Neutrophil (primary cell): ENCODE measurements around the gene SIAH3.
"Not testable (repeated sequence)": the region's sequence is repeated elsewhere in the genome, so short reads cannot be mapped to it uniquely, and the experiment has no call there.

Experiments
- H3K27ac ChIP-seq: fragments of 200-600 bp; sonication (generic); 2 replicates; pipeline ENCODE4 v1.5.1; 2016; ENCODE audit warnings: mild to moderate bottlenecking, moderate library complexity
- H3K27me3 ChIP-seq: fragments of 200-600 bp; sonication (generic); 2 replicates; pipeline ENCODE4 v1.6.0; 2016; ENCODE audit warnings: mild to moderate bottlenecking
- H3K36me3 ChIP-seq: fragments of 200-600 bp; sonication (generic); 2 replicates; pipeline ENCODE4 v1.5.1; 2017
- H3K4me1 ChIP-seq, 2 experiments: fragments of 200-600 bp in 1 of 2; sonication (generic) in 1 of 2; 1 replicate in 1 of 2; 2 replicates in 1 of 2; pipeline versions ENCODE4 v1.5.1 to v1.6.1; 2013 to 2016; ENCODE audit warnings: low read depth in 1 of 2, low read length in 1 of 2, mild to moderate bottlenecking in 1 of 2, moderate library complexity in 1 of 2; ENCODE audit not compliant: control insufficient read depth in 1 of 2, insufficient read depth in 1 of 2
- H3K4me3 ChIP-seq, 2 experiments: fragments of 200-600 bp in 1 of 2; sonication (generic) in 1 of 2; 1 replicate in 1 of 2; 2 replicates in 1 of 2; pipeline ENCODE4 v1.5.1; 2013 to 2016; ENCODE audit warnings: low read depth in 1 of 2, low read length in 1 of 2, mild to moderate bottlenecking in 1 of 2, moderate library complexity in 1 of 2
- H3K9me3 ChIP-seq: fragments of 200-600 bp; sonication (generic); 2 replicates; pipeline ENCODE4 v1.5.1; 2016
- TF ChIP-seq, protein P1 (sequence below): fragments of 200-600 bp; sonication (generic); IDR thresholded peaks from 2 replicates; pipeline ENCODE4 v1.5.1; 2016; ENCODE audit warnings: antibody characterized with exemption

Gene SIAH3

DNA sequence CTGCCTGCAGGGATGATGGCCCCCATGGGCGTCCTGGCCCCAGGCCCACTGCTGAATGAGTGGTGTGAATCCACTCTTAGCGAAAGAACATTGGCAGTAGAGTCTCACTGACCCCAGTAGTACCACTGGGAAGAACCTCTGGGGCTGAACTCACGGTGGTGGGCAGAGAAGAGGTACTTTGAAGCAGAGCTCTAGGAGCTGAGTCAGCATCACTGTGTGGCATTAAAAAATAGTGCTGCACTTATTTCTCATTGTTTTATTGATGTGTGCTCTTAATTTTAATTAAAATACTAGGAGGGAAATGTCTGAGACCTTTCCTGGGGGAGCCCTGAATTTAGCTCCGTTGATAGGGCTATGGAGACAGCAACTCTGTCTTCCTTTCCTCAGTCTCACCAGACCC is 88.1 kb downstream of the SIAH3 start:
- no peak overlapping the region for H3K27ac ChIP-seq
- no peaks in the 10 kb centered on the region for H3K36me3 ChIP-seq
- TF ChIP-seq, protein P1, sequence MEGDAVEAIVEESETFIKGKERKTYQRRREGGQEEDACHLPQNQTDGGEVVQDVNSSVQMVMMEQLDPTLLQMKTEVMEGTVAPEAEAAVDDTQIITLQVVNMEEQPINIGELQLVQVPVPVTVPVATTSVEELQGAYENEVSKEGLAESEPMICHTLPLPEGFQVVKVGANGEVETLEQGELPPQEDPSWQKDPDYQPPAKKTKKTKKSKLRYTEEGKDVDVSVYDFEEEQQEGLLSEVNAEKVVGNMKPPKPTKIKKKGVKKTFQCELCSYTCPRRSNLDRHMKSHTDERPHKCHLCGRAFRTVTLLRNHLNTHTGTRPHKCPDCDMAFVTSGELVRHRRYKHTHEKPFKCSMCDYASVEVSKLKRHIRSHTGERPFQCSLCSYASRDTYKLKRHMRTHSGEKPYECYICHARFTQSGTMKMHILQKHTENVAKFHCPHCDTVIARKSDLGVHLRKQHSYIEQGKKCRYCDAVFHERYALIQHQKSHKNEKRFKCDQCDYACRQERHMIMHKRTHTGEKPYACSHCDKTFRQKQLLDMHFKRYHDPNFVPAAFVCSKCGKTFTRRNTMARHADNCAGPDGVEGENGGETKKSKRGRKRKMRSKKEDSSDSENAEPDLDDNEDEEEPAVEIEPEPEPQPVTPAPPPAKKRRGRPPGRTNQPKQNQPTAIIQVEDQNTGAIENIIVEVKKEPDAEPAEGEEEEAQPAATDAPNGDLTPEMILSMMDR, result no peak
- no peaks in the 10 kb centered on the region for H3K9me3 ChIP-seq
- no peaks in the 10 kb centered on the region for H3K4me1 ChIP-seq
- no peak overlapping the region for H3K4me3 ChIP-seq
- peaks cover 72% of the 10 kb centered on the region for H3K27me3 ChIP-seq

DNA sequence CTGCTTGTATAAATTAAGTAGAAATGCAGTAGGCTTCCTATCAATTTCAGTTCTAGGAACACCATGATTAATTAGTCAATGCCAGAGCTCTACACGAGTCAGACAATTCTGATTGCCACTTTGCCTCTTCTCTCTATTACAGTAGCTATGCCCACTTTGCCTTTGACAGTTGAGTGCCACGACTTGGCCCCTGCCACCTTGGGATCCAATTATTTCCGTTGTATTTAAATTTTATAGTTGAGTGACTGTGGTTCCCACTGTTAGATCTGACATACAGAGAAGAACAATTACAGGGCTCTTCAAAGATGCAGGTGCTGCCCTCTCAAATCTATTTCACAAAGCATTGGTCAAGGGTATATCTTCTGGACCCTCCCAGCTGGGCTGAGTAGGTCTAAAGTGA is 94.0 kb downstream of the SIAH3 start:
- H3K27ac ChIP-seq, H3K9me3 ChIP-seq, H3K36me3 ChIP-seq, H3K4me1 ChIP-seq, H3K4me3 ChIP-seq: not testable (repeated sequence)
- peaks cover 15% of the 10 kb centered on the region for H3K27me3 ChIP-seq

DNA sequence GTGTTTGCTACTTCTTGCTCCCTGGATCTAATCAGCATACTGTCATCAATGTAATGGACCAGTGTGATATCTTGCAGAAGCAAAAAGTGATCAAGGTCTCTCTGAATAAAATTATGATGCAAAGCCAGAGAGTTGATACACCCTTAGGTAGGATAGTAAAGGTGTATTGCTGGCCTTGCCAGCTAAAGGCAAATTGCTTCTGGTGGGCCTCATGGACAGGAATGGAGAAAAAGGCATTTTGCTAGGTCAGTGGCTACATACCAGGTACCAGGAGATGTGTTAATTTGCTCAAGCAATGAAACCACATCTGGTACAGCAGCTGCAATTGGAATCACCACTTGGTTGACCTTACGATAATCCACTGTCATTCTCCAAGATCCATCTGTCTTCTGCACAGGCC is 95.1 kb downstream of the SIAH3 start:
- H3K27me3 ChIP-seq, H3K4me1 ChIP-seq, H3K27ac ChIP-seq, H3K4me3 ChIP-seq, H3K36me3 ChIP-seq, H3K9me3 ChIP-seq: not testable (repeated sequence)

DNA sequence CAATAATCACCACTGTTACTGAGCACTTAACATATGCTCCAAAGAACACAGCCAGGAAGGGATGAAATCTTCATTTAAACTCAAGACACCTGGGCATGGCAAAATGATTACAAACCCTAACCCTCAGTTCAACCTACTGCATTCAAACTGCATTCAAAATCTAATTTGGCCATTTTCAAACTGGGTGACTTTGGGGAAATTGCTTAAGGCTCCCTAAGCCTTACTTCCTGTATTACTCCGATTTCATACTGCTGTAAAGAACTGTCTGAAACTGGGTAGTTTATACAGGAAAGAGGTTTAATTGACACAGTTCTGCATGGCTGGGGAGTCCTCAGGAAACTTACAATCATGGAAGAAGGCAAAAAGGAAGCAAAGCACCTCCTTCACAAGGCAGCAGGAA is 99.0 kb downstream of the SIAH3 start:
- H3K9me3 ChIP-seq, result no peaks in the 10 kb centered on the region
- H3K4me3 ChIP-seq, result no peak overlapping the region
- peaks cover 0 to 4% of the 10 kb centered on the region in 2 experiments for H3K4me1 ChIP-seq
- no peak overlapping the region for H3K27ac ChIP-seq
- peaks cover 6% of the 10 kb centered on the region for H3K27me3 ChIP-seq
- TF ChIP-seq, protein P1, result no peak
- H3K36me3 ChIP-seq, result no peaks in the 10 kb centered on the region

- TF ChIP-seq, protein P1, result no peak
- H3K27ac ChIP-seq, result no peak overlapping the region
- peaks cover 6% of the 10 kb centered on the region for H3K27me3 ChIP-seq
- H3K4me1 ChIP-seq, result peaks cover 0 to 4% of the 10 kb centered on the region in 2 experiments
- no peak overlapping the region for H3K4me3 ChIP-seq
- no peaks in the 10 kb centered on the region for H3K9me3 ChIP-seq
- H3K36me3 ChIP-seq, result no peaks in the 10 kb centered on the region
Observed at GRCh38 chr13:45751885-45752284, 99.7 kb downstream of the SIAH3 start.

DNA sequence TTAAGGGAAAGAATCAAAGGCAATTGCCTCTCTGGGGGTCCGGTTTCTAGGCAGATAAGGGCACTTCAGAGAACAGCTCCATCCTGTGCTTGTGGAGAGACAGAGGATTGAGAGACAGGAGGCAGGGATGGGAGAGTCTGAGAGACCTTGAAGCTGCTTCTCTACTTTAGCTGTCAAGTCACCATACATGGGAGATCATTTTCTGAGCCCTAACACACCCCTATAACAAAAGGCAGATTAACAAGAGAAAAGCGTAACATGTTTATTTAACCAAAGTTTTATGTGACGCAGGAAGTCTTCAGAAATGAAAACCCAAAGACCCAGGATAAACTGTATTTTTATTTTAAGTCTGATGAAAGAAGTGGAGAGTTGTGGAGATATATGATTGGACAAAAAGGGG is 101.0 kb downstream of the SIAH3 start:
- H3K9me3 ChIP-seq, result no peaks in the 10 kb centered on the region
- no peak overlapping the region for H3K27ac ChIP-seq
- H3K4me3 ChIP-seq, result no peak overlapping the region
- H3K27me3 ChIP-seq, result peaks cover 6% of the 10 kb centered on the region
- H3K36me3 ChIP-seq, result no peaks in the 10 kb centered on the region
- H3K4me1 ChIP-seq, result peaks cover 0 to 4% of the 10 kb centered on the region in 2 experiments
- TF ChIP-seq, protein P1, result no peak
